ENCODE data around the gene BLM. TPM values are rescaled to one million over a fixed set of nuclear protein-coding genes. Genes with fewer than 3 reads are reported as not detected.
"Not testable (repeated sequence)": the region's sequence is repeated elsewhere in the genome, so short reads cannot be mapped to it uniquely, and the experiment has no call there.

Gene BLM
- total RNA-seq, 1 experiment from 2014 or later = 31.8 TPM

- Mint-ChIP-seq H3K4me1 (ENCODE audit: low read depth, unreplicated experiment) (peaks cover 26% of the 10 kb centered on the region), H3K4me3 (ENCODE audit: low read depth, unreplicated experiment) (no peak overlapping the region), H3K36me3 (ENCODE audit: insufficient read depth, unreplicated experiment) (peaks cover 24% of the 10 kb centered on the region), H3K27me3 (ENCODE audit: unreplicated experiment) (no peaks in the 10 kb centered on the region), H3K27ac (ENCODE audit: unreplicated experiment) (no peak overlapping the region), H3K9me3 (ENCODE audit: low read depth, unreplicated experiment) (no peaks in the 10 kb centered on the region)
- no TSS peak for BruUV-seq (replicated peaks)
- TF ChIP-seq CTCF (IDR thresholded peaks at IDR 0.05; ENCODE audit: unreplicated experiment) = no peak
- DNase-seq = no peak
- intact Hi-C loops (cut with micrococcal nuclease; ENCODE audit: unreplicated experiment) = no loop called here
- CTCF ChIA-PET = no interaction called here
These were observed 3.0 kb downstream of the BLM start for GRCh38 chr15:90720131-90720530.

DNA sequence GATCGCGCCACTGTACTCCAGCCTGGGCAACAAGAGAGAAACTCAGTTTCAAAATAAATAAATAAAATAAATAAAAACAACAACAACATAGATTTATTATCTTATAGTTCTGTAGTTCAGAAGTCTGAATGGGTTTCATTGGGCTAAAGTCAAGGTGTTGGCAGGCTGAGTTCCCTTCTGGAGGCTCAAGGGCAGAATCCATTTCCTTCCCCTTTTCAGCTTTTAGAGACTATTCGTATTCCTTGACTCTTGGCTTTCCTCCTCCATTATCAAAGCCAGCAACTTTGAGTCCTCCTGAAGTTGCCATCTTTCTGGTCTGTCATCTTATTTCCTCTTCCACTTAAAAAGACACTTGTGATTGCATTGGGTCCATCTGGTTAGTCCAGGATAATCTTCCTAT, 12.1 kb downstream of the BLM start:
- intact Hi-C loops (cut with micrococcal nuclease; ENCODE audit: unreplicated experiment) = no loop called here
- Mint-ChIP-seq H3K27me3 (ENCODE audit: unreplicated experiment) (no peaks in the 10 kb centered on the region), H3K36me3 (ENCODE audit: insufficient read depth, unreplicated experiment) (peaks cover 10% of the 10 kb centered on the region), H3K4me3 (ENCODE audit: low read depth, unreplicated experiment) (no peak overlapping the region), H3K27ac (ENCODE audit: unreplicated experiment) (peak overlapping the region; percentile 58), H3K9me3 (ENCODE audit: low read depth, unreplicated experiment) (peaks cover 2% of the 10 kb centered on the region), H3K4me1 (ENCODE audit: low read depth, unreplicated experiment) (no peaks in the 10 kb centered on the region)
- no peak for DNase-seq
- no peak for TF ChIP-seq CTCF (IDR thresholded peaks at IDR 0.05; ENCODE audit: unreplicated experiment)
- CTCF ChIA-PET = no interaction called here
- BruUV-seq (replicated peaks) = no TSS peak

DNA sequence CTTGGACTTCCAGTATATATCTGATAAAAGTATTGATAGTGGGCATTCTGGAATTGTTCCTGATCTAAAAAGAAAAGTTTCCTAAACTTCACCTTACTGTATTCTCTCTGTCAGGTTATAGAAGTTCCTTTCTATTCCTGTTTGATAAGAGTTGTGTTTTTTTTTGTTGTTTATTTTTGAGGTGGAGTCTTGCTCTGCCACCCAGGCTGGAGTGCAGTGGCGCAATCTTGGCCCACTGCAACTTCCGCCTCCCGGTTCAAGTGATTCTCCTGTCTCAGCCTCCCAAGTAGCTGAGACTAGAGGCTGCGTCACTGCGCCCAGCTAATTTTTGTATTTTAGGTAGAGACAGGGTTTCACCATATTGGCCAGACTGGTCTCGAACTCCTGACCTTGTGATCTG, 13.1 kb downstream of the BLM start:
- Mint-ChIP-seq H3K4me3 (ENCODE audit: low read depth, unreplicated experiment) (no peak overlapping the region), H3K27ac (ENCODE audit: unreplicated experiment) (no peak overlapping the region), H3K27me3 (ENCODE audit: unreplicated experiment) (no peaks in the 10 kb centered on the region), H3K4me1 (ENCODE audit: low read depth, unreplicated experiment) (no peaks in the 10 kb centered on the region), H3K9me3 (ENCODE audit: low read depth, unreplicated experiment) (peaks cover 2% of the 10 kb centered on the region), H3K36me3 (ENCODE audit: insufficient read depth, unreplicated experiment) (peaks cover 10% of the 10 kb centered on the region)
- intact Hi-C loops (cut with micrococcal nuclease; ENCODE audit: unreplicated experiment) = no loop called here
- no peak for TF ChIP-seq CTCF (IDR thresholded peaks at IDR 0.05; ENCODE audit: unreplicated experiment)
- BruUV-seq (replicated peaks) = no TSS peak
- CTCF ChIA-PET = no interaction called here
- DNase-seq = no peak

GRCh38 chr15:90735923-90736322, 18.8 kb downstream of the BLM start:
- Mint-ChIP-seq H3K9me3 (ENCODE audit: low read depth, unreplicated experiment) (peaks cover 2% of the 10 kb centered on the region), H3K27ac (ENCODE audit: unreplicated experiment) (no peak overlapping the region), H3K27me3 (ENCODE audit: unreplicated experiment) (no peaks in the 10 kb centered on the region), H3K36me3 (ENCODE audit: insufficient read depth, unreplicated experiment) (peaks cover 5% of the 10 kb centered on the region), H3K4me3 (ENCODE audit: low read depth, unreplicated experiment) (no peak overlapping the region), H3K4me1 (ENCODE audit: low read depth, unreplicated experiment) (no peaks in the 10 kb centered on the region)
- intact Hi-C loops (cut with micrococcal nuclease; ENCODE audit: unreplicated experiment) = no loop called here
- BruUV-seq (replicated peaks) = no TSS peak
- DNase-seq = no peak
- TF ChIP-seq CTCF (IDR thresholded peaks at IDR 0.05; ENCODE audit: unreplicated experiment) = no peak
- CTCF ChIA-PET = interaction anchor here (0.9 kb wide), 1 partner anchor 88 kb away, joined by 3 read pairs; no protein-coding TSS in a partner anchor

DNA sequence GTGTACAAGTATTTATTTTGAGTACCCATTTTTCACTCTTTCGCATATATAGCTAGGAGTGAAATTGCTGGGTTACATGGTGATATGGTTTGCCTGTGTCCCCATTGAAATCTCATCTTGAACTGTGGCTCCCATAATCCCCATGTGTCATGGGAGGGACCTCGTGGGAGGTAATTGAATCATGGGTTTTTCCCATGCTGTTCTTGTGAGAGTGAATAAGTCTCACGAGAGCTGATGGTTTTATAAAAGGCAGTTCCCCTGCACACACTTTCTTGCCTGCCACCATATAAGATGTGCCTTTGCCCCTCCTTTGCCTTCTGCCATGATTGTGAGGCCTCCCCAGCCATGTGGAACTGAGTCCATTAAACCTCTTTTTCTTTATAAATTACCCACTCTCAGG, 23.4 kb downstream of the BLM start:
- H3K27me3 Mint-ChIP-seq (ENCODE audit: unreplicated experiment); H3K36me3 Mint-ChIP-seq (ENCODE audit: insufficient read depth, unreplicated experiment); intact Hi-C loops (cut with micrococcal nuclease; ENCODE audit: unreplicated experiment); H3K9me3 Mint-ChIP-seq (ENCODE audit: low read depth, unreplicated experiment); BruUV-seq (replicated peaks); H3K27ac Mint-ChIP-seq (ENCODE audit: unreplicated experiment); DNase-seq; CTCF ChIA-PET; H3K4me3 Mint-ChIP-seq (ENCODE audit: low read depth, unreplicated experiment); H3K4me1 Mint-ChIP-seq (ENCODE audit: low read depth, unreplicated experiment): not testable (repeated sequence)

Data from Calu3 (cell line).